Stomach (tissue), 9 donors: ENCODE results near the gene WWOX. TPM values are rescaled to one million over a fixed set of nuclear protein-coding genes. Genes with fewer than 3 reads are reported as not detected.

Experiments used
- DNase-seq, 2 donors: peaks; one replicate each; pipeline versions ENCODE4 v3.0.0 to v3.0.0-alpha.2; 2013 to 2019
- H3K27ac ChIP-seq, 5 donors: fragments of 200-600 bp in 4 of 5; sonication (generic) in 4 of 5; one replicate each; pipeline ENCODE4 v1.5.1; 2013 to 2019; ENCODE audit warnings: mild to moderate bottlenecking in 1 of 5, moderate library complexity in 1 of 5
- H3K27me3 ChIP-seq, 3 donors: fragments of 200-600 bp; sonication (generic); one replicate each; pipeline ENCODE4 v1.5.1; 2017 to 2019; ENCODE audit warnings: mixed run types in 1 of 3
- H3K36me3 ChIP-seq, 4 donors: fragments of 200-600 bp; sonication (generic); 1 replicate in 3 of 4; 2 replicates in 1 of 4; pipeline ENCODE4 v1.5.1; 2016 to 2019
- H3K4me1 ChIP-seq, 4 donors: fragments of 200-600 bp; sonication (generic); one replicate each; pipeline ENCODE4 v1.5.1; 2016 to 2019
- H3K4me3 ChIP-seq, 4 donors: fragments of 200-600 bp; sonication (generic) in 3 of 4; one replicate each; pipeline ENCODE4 v1.5.1; 2016 to 2019; ENCODE audit warnings: mild to moderate bottlenecking in 1 of 4
- H3K9me3 ChIP-seq, 4 donors: fragments of 200-600 bp; sonication (generic); one replicate each; pipeline ENCODE4 v1.5.1; 2016 to 2019
- EP300 ChIP-seq: sonication (generic); formaldehyde crosslinking; IDR thresholded peaks from one replicate; pipeline ENCODE4 v1.6.1; 2017; ENCODE audit warnings: antibody characterized with exemption
- POLR2A ChIP-seq, 4 donors: fragments of 450-650 bp; IDR thresholded peaks; one replicate each; pipeline ENCODE4 v1.6.1; 2016; ENCODE audit warnings: antibody characterized with exemption in 4 of 4, control low read depth in 2 of 4, mild to moderate bottlenecking in 1 of 4, moderate library complexity in 1 of 4
- POLR2AphosphoS5 ChIP-seq, 3 donors: sonication (generic); formaldehyde crosslinking; IDR thresholded peaks; one replicate each; pipeline ENCODE4 v1.6.1; 2016; ENCODE audit warnings: antibody characterized with exemption in 3 of 3
- whole genome bisulfite sequencing, 5 donors: extraction: QIAGEN DNeasy Blood & Tissue Kit in 3 of 5; methylation state at CpG; one replicate each; pipeline versions ENCODE4 v1.1.5 to v1.1.7; 2013 to 2018; 5-methylcytosine and 5-hydroxymethylcytosine counted together
- intact Hi-C: fragments of 100-400 bp; cut with DNase I; formaldehyde crosslinking; loops from one replicate; pipeline ENCODE4 v1.15.1; 2023; ENCODE audit warnings: low total_unique reads
- polyA plus RNA-seq, 3 donors: library from polyadenylated mRNA; stranded (reverse); fragments of 200-250 nt; gene quantifications; one replicate each; pipeline ENCODE4 v1.2.3, GENCODE V29; 2013
- total RNA-seq, 5 donors: library from RNA; depleted of rRNA; stranded (reverse); fragments of >200 nt; gene quantifications; one replicate each; pipeline versions ENCODE4 v1.1.0 to v1.2.3, GENCODE V29; 2014 to 2016
- TF ChIP-seq, protein P1 (sequence below), 7 experiments: fragments of 450-650 bp in 4 of 7; fragments of 200-600 bp in 3 of 7; sonication (generic) in 3 of 7; IDR thresholded peaks; one replicate each; pipeline ENCODE4 v1.5.1; 2016 to 2019; ENCODE audit warnings: antibody characterized with exemption in 7 of 7, control low read depth in 2 of 7, mild to moderate bottlenecking in 1 of 7
- donor health status: healthy with polysubstance abuse.
- donor health status: Bipolar disorder and iron deficiency.
- donor health status: healthy.

WWOX gene
- total and polyA plus RNA-seq, 8 donors: 7.7 to 129 (median 48.7) TPM

DNA sequence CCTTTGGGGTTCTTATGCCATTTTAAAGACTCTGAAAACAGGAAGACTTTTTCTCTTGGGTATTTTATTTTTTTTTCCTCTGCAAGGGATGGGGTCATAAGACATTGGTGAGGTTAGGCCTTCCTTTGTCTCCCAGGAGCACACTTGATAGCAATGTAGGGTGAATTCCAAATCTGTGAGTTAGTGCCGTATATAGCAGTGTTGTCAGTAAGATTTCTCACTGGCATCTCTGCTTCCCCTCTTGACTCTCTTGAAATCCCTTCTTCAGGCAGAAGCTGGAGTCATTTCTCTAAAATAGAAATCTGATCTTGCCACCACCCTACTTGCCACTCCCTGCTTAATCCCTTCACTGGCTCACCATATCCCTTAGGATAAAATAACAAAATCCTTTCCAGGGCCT is 529.7 kb downstream of the WWOX start:
- Histone ChIP-seq H3K4me3 (no peak overlapping the region), H3K27ac (no peak overlapping the region), H3K27me3 (no peaks in the 10 kb centered on the region), H3K9me3 (peaks cover 0 to 8% (median 3%) of the 10 kb centered on the region in 4 donors), H3K4me1 (peaks cover 0 to 7% (median 3%) of the 10 kb centered on the region in 4 donors), H3K36me3 (no peaks in the 10 kb centered on the region)
- no peak for DNase-seq
- TF ChIP-seq, protein P1, sequence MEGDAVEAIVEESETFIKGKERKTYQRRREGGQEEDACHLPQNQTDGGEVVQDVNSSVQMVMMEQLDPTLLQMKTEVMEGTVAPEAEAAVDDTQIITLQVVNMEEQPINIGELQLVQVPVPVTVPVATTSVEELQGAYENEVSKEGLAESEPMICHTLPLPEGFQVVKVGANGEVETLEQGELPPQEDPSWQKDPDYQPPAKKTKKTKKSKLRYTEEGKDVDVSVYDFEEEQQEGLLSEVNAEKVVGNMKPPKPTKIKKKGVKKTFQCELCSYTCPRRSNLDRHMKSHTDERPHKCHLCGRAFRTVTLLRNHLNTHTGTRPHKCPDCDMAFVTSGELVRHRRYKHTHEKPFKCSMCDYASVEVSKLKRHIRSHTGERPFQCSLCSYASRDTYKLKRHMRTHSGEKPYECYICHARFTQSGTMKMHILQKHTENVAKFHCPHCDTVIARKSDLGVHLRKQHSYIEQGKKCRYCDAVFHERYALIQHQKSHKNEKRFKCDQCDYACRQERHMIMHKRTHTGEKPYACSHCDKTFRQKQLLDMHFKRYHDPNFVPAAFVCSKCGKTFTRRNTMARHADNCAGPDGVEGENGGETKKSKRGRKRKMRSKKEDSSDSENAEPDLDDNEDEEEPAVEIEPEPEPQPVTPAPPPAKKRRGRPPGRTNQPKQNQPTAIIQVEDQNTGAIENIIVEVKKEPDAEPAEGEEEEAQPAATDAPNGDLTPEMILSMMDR (IDR thresholded peaks at IDR 0.05): no peak
- TF ChIP-seq POLR2AphosphoS5 (IDR thresholded peaks at IDR 0.05) (no peak), EP300 (no peak)
- intact Hi-C loops: no loop called here
- WGBS, 5 donors: 0 to 44% (median 35%) methylated on average over 1 of the region's 1 CpG

DNA sequence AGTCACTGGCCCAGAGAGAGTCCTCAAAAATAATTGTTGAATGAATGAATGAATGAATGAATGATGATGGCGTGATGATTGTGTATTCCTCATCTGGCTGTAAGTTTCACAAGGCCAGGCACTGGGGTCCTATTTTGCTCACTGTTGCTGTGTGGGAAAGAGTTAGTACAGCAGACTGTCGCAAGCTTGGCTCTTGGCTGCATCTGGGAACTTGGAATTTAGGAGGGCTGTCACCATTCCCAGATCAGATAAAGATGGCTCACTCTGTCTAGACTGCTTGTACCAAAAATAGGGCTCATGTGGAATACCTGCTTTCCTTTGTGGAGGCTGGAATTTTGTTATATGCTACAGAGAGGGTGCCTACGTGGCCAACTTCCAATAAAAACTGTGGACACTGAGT is 530.6 kb downstream of the WWOX start:
- TF ChIP-seq EP300: no peak
- TF ChIP-seq, protein P1 (IDR thresholded peaks at IDR 0.05): no peak
- no peak for TF ChIP-seq POLR2A (IDR thresholded peaks at IDR 0.05)
- TF ChIP-seq POLR2AphosphoS5 (IDR thresholded peaks at IDR 0.05): no peak
- intact Hi-C loops: no loop called here
- WGBS, 5 donors: 96 to 99% (median 97%) methylated on average over 3 of the region's 3 CpGs
- Histone ChIP-seq H3K36me3 (no peaks in the 10 kb centered on the region), H3K4me1 (no peaks in the 10 kb centered on the region), H3K27me3 (no peaks in the 10 kb centered on the region), H3K9me3 (peaks cover 0 to 8% (median 3%) of the 10 kb centered on the region in 4 donors), H3K27ac (no peak overlapping the region), H3K4me3 (no peak overlapping the region)
- DNase-seq: no peak

DNA sequence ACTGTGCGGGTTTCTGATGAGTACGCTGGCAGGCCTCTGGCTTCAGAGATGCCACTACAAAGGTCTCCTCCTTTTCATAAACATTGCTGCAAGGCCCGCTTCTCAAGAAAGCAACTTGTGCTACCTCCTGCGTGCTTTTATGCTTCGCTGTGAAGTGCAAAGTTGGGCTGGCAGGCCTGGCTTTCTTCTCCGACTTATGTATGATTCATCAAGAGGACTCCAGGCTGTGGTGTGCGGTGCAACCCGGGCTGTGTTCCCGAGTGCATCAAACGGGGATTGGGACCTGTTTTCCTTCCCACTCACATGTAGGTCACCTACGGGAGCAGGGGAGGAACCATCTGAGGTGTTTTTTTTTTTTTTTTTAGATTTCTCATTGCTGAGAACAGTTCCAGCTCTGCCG is 534.1 kb downstream of the WWOX start:
- H3K4me3 ChIP-seq: no peak overlapping the region
- H3K27ac ChIP-seq: no peak overlapping the region
- H3K27me3 ChIP-seq: no peaks in the 10 kb centered on the region
- H3K9me3 ChIP-seq: peaks cover 0 to 8% (median 3%) of the 10 kb centered on the region in 4 donors
- intact Hi-C loops: no loop called here
- WGBS, 5 donors: 86 to 88% (median 87%) methylated on average over 12 of the region's 12 CpGs
- H3K4me1 ChIP-seq: no peaks in the 10 kb centered on the region
- no peaks in the 10 kb centered on the region for H3K36me3 ChIP-seq
- no peak for TF ChIP-seq POLR2A (IDR thresholded peaks at IDR 0.05)
- TF ChIP-seq EP300: no peak
- TF ChIP-seq, protein P1 (IDR thresholded peaks at IDR 0.05): no peak
- TF ChIP-seq POLR2AphosphoS5 (IDR thresholded peaks at IDR 0.05): no peak
- DNase-seq: no peak

DNA sequence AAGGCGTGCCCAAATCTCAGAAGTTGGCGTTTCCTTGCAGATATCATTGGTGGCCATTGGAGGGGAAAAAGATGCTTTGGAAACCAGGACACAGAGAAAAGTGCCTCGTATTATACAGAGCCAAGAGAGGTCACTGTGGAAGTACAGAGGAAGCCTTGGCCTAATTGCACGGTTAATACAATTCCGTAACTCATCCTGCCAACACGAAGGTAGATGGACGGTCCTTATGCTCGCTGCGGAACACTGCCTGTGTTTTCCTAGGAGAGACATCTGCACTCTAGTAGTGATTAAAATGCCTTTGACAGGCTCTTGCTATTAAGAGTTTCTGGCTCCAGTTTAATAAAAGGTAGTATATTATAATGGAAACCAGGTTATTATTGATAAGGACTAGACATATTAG is 536.4 kb downstream of the WWOX start:
- Histone ChIP-seq H3K36me3 (no peaks in the 10 kb centered on the region), H3K27me3 (no peaks in the 10 kb centered on the region), H3K4me1 (no peaks in the 10 kb centered on the region), H3K9me3 (peaks cover 0 to under 1% (median 0%) of the 10 kb centered on the region in 4 donors), H3K27ac (no peak overlapping the region), H3K4me3 (no peak overlapping the region)
- WGBS, 5 donors: 90 to 92% (median 91%) methylated on average over 9 of the region's 9 CpGs
- intact Hi-C loops: no loop called here
- TF ChIP-seq, protein P1 (IDR thresholded peaks at IDR 0.05): no peak
- TF ChIP-seq POLR2AphosphoS5 (IDR thresholded peaks at IDR 0.05) (no peak), POLR2A (IDR thresholded peaks at IDR 0.05) (no peak), EP300 (no peak)
- no peak for DNase-seq
